T-cell (primary cell): ENCODE data around the gene ADAM12. TPM values are rescaled to one million over a fixed set of nuclear protein-coding genes. Genes with fewer than 3 reads are reported as not detected.
"Not testable (repeated sequence)": the region's sequence is repeated elsewhere in the genome, so short reads cannot be mapped to it uniquely, and the experiment has no call there.

Experiments
- ATAC-seq, 4 experiments: fragments of 200-7000 bp in 3 of 4; fragments of 150-1000 bp in 1 of 4; cut with Tn5 transposase; replicated peaks in 1 of 4; 1 replicate in 3 of 4; 2 replicates in 1 of 4; pipeline ENCODE4 v1.10.0; 2021; ENCODE audit warnings: moderate library complexity in 3 of 4, mild to moderate bottlenecking in 2 of 4, moderate number of reproducible peaks in 1 of 4
- CTCF ChIA-PET, 2 donors: fragments of 300-600 bp; sonication (Branson Sonifier 250); formaldehyde crosslinking; loops; one replicate each; lab custom pipeline; 2022; ENCODE audit warnings: antibody characterized with exemption in 2 of 2; lab: Charles Lee
- POLR2A ChIA-PET, 2 donors: fragments of 300-600 bp; sonication (Branson Sonifier 250); formaldehyde crosslinking; loops; one replicate each; lab custom pipeline; 2022; ENCODE audit warnings: antibody characterized with exemption in 2 of 2; lab: Charles Lee
- DNase-seq, 35 experiments: peaks; one replicate each; pipeline versions ENCODE4 v3.0.0 to v3.0.0-alpha.2; 2013 to 2023
- H3K27ac ChIP-seq: one replicate; pipeline ENCODE4 v1.5.1; 2013; ENCODE audit warnings: low read length
- H3K27me3 ChIP-seq, 2 experiments: replicated peaks in 1 of 2; 1 replicate in 1 of 2; 2 replicates in 1 of 2; pipeline versions ENCODE4 v1.6.1 to v1.7.0; 2013; ENCODE audit warnings: low read length in 1 of 2, mixed read lengths in 1 of 2; ENCODE audit not compliant: control insufficient read depth in 2 of 2, insufficient read depth in 2 of 2; ENCODE audit errors: extremely low read depth in 1 of 2
- H3K36me3 ChIP-seq, 2 donors: 1 replicate in 1 of 2; 2 replicates in 1 of 2; pipeline versions ENCODE4 v1.6.1 to v1.7.0; 2013; ENCODE audit warnings: low read length in 1 of 2; ENCODE audit not compliant: control insufficient read depth in 2 of 2, insufficient read depth in 1 of 2; ENCODE audit errors: extremely low read depth in 1 of 2
- H3K4me1 ChIP-seq, 2 experiments: 1 replicate in 1 of 2; 2 replicates in 1 of 2; pipeline versions ENCODE4 v1.6.1 to v1.7.0; 2013; ENCODE audit warnings: low read length in 2 of 2, mixed read lengths in 1 of 2; ENCODE audit not compliant: insufficient read depth in 2 of 2, control insufficient read depth in 1 of 2; ENCODE audit errors: extremely low read depth in 1 of 2
- H3K4me3 ChIP-seq, 2 donors: 1 replicate in 1 of 2; 2 replicates in 1 of 2; pipeline versions ENCODE4 v1.5.1 to v1.7.0; 2013; ENCODE audit warnings: mild to moderate bottlenecking in 2 of 2, low read length in 1 of 2, moderate library complexity in 1 of 2; ENCODE audit not compliant: control insufficient read depth in 1 of 2; ENCODE audit errors: extremely low read depth in 1 of 2
- H3K9me3 ChIP-seq: 2 replicates; pipeline ENCODE4 v1.7.0; 2013
- H3K27ac Mint-ChIP-seq, 2 donors: one replicate each; pipeline ENCODE4 v1.8.0; 2020 to 2021; ENCODE audit warnings: mild to moderate bottlenecking in 2 of 2, mixed read lengths in 2 of 2
- H3K27me3 Mint-ChIP-seq, 2 donors: one replicate each; pipeline ENCODE4 v1.8.0; 2021 to 2022; ENCODE audit warnings: mixed read lengths in 2 of 2
- H3K36me3 Mint-ChIP-seq: one replicate; pipeline ENCODE4 v1.8.0; 2021; ENCODE audit warnings: mixed read lengths
- H3K4me1 Mint-ChIP-seq, 3 donors: one replicate each; pipeline ENCODE4 v1.8.0; 2020 to 2022; ENCODE audit warnings: mixed read lengths in 3 of 3, mild to moderate bottlenecking in 1 of 3
- H3K4me3 Mint-ChIP-seq, 3 donors: one replicate each; pipeline ENCODE4 v1.8.0; 2020 to 2022; ENCODE audit warnings: mild to moderate bottlenecking in 3 of 3, mixed read lengths in 3 of 3, moderate library complexity in 3 of 3
- H3K9me3 Mint-ChIP-seq, 3 donors: one replicate each; pipeline ENCODE4 v1.8.0; 2020 to 2022; ENCODE audit warnings: mixed read lengths in 3 of 3
- WGBS: methylation state at CpG from one replicate; pipeline ENCODE4 v1.1.5; 2013; ENCODE audit warnings: missing lambda C conversion rate; ENCODE audit not compliant: insufficient coverage; 5-methylcytosine and 5-hydroxymethylcytosine counted together
- total RNA-seq, 35 experiments: library from RNA in 6 of 35; stranded (reverse) in 6 of 35; fragments of 120-200 nt in 1 of 35; gene quantifications; one replicate each; pipeline versions ENCODE4 v1.2.1 to v1.2.4 and lab custom pipeline; 2013 to 2026

The ADAM12 gene
- total RNA-seq, 5 donors from 2014 or later (not counting 1 experiment from before 2014, with no cell fraction given) = 0.35 to 5.7 (median 1.2) TPM

DNA sequence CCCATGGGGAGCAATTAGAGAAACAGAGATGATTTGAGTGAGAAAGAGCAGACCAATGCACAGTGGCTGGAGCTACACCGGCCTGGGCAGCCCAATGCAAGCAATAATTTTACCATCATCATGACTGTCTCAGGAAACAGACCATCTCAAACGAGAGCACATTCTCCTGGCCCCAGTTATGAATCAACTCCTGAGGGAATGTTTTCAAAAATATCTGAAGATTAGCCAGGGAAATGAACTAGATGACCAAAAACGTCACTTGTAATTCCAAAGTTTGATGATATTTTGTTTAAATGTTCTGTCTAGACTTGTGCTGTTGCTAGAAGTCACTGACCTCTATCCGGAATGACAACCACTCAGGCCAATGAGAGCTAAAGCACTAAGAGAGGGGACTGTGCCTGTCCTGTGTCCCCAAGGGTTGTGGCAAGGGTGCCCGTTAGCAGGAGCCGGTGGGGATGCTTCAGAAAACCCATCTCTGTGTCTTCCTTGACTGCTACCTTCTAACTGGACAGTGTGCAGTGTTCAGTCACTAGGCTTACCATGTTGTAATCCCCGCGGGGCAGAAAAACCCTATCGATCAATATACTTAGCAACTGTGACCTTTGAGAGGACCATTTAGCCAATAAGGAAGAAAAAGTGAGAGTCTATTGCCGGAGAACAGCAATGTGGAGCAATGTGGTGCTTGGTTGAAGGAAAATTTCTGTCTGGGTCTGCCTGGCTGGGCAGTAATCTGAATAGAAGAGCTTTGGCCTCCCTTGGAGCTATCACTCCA lies 202.4 kb downstream of the ADAM12 start:
- Mint-ChIP-seq H3K4me3 (no peak overlapping the region), H3K27me3 (peaks cover 2 to 12% of the 10 kb centered on the region in 2 donors), H3K9me3 (peaks cover 0 to 8% (median 0%) of the 10 kb centered on the region in 3 donors), H3K27ac (no peak overlapping the region), H3K4me1 (no peaks in the 10 kb centered on the region), H3K36me3 (no peaks in the 10 kb centered on the region)
- Histone ChIP-seq H3K9me3 (no peaks in the 10 kb centered on the region), H3K4me1 (no peaks in the 10 kb centered on the region), H3K36me3 (no peaks in the 10 kb centered on the region), H3K4me3 (no peak overlapping the region), H3K27ac (no peak overlapping the region), H3K27me3 (no peaks in the 10 kb centered on the region)
- POLR2A ChIA-PET = interaction anchor here in 1 of 2 donors (0.6 kb wide), 1 partner anchor 17 kb away, joined by 4 read pairs; no protein-coding TSS in a partner anchor
- ATAC-seq (no peak), DNase-seq (no peak)
- CTCF ChIA-PET = no interaction called here
- WGBS = 75% methylated on average over 1 of the region's 10 CpGs

DNA sequence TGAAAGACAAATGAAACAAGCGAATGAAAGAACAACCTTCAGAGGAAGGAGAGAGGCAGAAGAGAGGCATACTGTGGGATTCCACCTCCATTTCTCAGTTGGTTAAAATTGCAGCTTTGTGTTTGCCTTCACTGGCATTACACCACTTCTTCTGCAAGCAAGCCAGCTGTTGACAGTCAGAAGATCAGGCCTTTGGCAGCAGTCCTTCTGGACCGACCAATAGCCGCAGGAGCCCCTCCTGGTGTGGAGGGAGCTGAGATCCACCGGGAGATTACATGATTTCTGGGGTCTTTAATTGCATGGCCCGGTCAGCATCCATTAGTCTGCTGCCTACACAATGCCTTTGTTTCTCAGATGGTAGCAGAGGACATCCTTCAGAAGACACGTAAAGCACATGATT lies 206.7 kb downstream of the ADAM12 start:
- no peaks in the 10 kb centered on the region for H3K27me3 Mint-ChIP-seq
- ATAC-seq = no peak
- ChIA-PET CTCF (no interaction called here), POLR2A (no interaction called here)
- H3K27ac Mint-ChIP-seq = no peak overlapping the region
- no peaks in the 10 kb centered on the region for H3K9me3 ChIP-seq
- no peaks in the 10 kb centered on the region for H3K36me3 Mint-ChIP-seq
- no peaks in the 10 kb centered on the region for H3K4me1 Mint-ChIP-seq
- no peak overlapping the region for H3K27ac ChIP-seq
- no peaks in the 10 kb centered on the region for H3K27me3 ChIP-seq
- H3K9me3 Mint-ChIP-seq = peaks cover 0 to 4% (median 0%) of the 10 kb centered on the region in 3 donors
- H3K36me3 ChIP-seq = no peaks in the 10 kb centered on the region
- 85% methylated on average over 5 of the region's 6 CpGs for WGBS
- H3K4me3 ChIP-seq = no peak overlapping the region
- no peak overlapping the region for H3K4me3 Mint-ChIP-seq
- no peaks in the 10 kb centered on the region for H3K4me1 ChIP-seq
- no peak for DNase-seq

DNA sequence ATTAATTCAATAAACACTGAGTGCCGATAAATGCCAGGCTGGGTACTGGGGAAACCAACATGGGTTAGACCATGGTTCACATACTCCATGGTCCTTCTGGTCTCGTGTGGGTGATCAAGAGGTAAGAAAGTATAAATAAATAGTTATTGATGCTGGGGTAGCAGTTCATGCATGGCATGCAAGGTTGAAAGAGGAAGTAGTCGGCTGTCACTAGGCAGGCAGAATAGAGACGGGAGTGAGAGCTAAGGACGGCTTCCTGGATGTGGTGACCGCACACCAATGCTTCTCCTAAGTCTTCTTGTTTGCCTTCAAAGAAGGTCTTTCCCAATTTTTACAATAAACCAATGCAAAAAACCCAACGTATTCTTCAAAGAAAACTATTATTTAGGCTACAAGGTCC lies 208.6 kb downstream of the ADAM12 start:
- Histone ChIP-seq H3K9me3 (no peaks in the 10 kb centered on the region), H3K27me3 (no peaks in the 10 kb centered on the region), H3K4me3 (no peak overlapping the region), H3K27ac (no peak overlapping the region), H3K36me3 (no peaks in the 10 kb centered on the region), H3K4me1 (no peaks in the 10 kb centered on the region)
- WGBS = 51% methylated on average over 3 of the region's 7 CpGs
- H3K36me3 Mint-ChIP-seq = no peaks in the 10 kb centered on the region
- no peak for ATAC-seq
- no peaks in the 10 kb centered on the region for H3K4me1 Mint-ChIP-seq
- ChIA-PET POLR2A (no interaction called here), CTCF (no interaction called here)
- H3K27ac Mint-ChIP-seq = no peak overlapping the region
- peaks cover 0 to 4% (median 0%) of the 10 kb centered on the region in 3 donors for H3K9me3 Mint-ChIP-seq
- no peak overlapping the region for H3K4me3 Mint-ChIP-seq
- no peak for DNase-seq
- no peaks in the 10 kb centered on the region for H3K27me3 Mint-ChIP-seq

DNA sequence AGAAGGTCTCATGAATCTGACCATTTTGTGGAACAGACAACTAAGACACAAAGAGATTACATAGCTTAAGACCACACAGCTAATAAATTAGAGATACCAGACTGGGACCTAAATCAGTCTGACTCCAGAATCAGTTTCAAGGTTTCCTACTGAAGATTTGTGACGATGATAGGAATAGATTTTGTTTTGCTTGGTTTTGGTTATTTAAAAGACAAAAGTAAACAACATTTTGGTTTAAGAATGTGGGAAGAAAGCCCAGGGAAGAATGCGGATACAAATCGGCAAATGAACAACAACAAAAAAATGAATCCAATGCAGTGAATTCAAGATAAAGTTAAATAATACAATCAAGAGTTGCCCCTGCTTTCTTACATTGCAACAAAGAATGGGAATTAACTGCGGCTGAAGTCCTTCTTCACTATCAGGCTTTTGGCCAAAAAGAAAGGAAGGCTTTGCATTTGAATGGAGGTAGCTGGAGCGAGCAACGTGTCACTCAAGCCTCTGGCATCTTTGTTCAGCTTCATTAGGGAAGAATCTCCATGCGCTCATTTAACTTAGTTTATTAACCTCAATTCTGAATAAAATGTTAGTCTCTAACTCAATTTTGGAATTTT lies 210.8 kb downstream of the ADAM12 start:
- CTCF ChIA-PET = no interaction called here
- Mint-ChIP-seq H3K27me3 (no peaks in the 10 kb centered on the region), H3K4me3 (no peak overlapping the region), H3K9me3 (peaks cover 0 to 6% (median 0%) of the 10 kb centered on the region in 3 donors), H3K4me1 (no peaks in the 10 kb centered on the region), H3K36me3 (no peaks in the 10 kb centered on the region), H3K27ac (no peak overlapping the region)
- WGBS = 80% methylated on average over 1 of the region's 7 CpGs
- H3K4me1 ChIP-seq = no peaks in the 10 kb centered on the region
- no peak for DNase-seq
- no peaks in the 10 kb centered on the region for H3K9me3 ChIP-seq
- no peaks in the 10 kb centered on the region for H3K36me3 ChIP-seq
- H3K4me3 ChIP-seq = no peak overlapping the region
- ATAC-seq = no peak
- H3K27me3 ChIP-seq = no peaks in the 10 kb centered on the region
- H3K27ac ChIP-seq = no peak overlapping the region
- POLR2A ChIA-PET = no interaction called here

DNA sequence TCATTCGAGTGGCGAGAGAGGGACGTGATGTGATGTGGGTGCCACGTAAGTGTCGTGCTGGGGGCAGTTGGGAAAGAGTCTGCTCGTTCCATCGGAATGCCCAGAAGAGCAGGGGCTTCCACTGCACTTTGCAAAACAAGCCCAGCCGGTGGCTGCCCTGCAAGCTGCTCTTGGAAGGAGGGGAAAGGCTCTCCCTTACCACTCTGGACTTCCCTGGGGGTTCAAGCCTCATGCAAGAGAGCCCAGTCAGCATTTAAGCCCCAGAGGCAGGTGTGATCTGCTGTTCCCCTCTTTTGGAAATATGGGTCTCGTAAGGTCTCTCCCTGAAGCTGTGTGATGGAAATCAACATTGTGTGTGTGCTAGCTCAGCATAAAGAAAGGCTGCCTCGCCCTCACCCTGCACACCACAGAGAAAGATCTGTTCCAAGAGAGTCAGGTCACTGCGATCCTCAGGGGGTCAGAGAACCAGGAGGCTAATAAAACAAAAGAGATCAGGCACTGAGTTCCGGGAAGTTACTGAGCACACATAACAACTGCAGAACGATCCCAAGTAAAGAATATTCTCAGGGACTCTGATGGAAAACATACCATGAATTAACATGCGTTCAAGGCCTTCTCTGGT lies 212.5 kb downstream of the ADAM12 start:
- POLR2A ChIA-PET = no interaction called here
- Histone ChIP-seq H3K27ac (no peak overlapping the region), H3K36me3 (no peaks in the 10 kb centered on the region), H3K9me3 (no peaks in the 10 kb centered on the region), H3K4me1 (no peaks in the 10 kb centered on the region), H3K27me3 (no peaks in the 10 kb centered on the region), H3K4me3 (no peak overlapping the region)
- Mint-ChIP-seq H3K36me3 (no peaks in the 10 kb centered on the region), H3K4me3 (no peak overlapping the region), H3K9me3 (peaks cover 0 to 2% (median 0%) of the 10 kb centered on the region in 3 donors), H3K27ac (no peak overlapping the region), H3K4me1 (no peaks in the 10 kb centered on the region), H3K27me3 (no peaks in the 10 kb centered on the region)
- WGBS = 87% methylated on average over 7 of the region's 14 CpGs
- no peak for ATAC-seq
- DNase-seq = no peak
- CTCF ChIA-PET = no interaction called here

DNA sequence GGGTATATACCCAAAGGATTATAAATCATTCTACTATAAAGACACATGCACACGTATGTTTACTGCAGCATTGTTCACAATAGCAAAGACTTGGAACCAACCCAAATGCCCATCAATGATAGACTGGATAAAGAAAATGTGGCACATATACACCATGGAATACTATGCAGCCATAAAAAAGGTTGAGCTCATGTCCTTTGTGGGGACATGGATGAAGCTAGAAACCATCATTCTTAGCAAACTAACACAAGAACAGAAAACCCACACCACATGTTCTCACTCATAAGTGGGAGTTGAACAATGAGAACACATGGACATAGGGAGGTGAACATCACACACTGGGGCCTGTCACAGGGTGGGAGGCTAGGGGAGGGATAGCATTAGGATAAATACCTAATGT lies 215.5 kb downstream of the ADAM12 start:
- H3K36me3 Mint-ChIP-seq, POLR2A ChIA-PET, H3K4me3 Mint-ChIP-seq, H3K4me1 Mint-ChIP-seq, CTCF ChIA-PET, H3K4me1 ChIP-seq, DNase-seq, ATAC-seq, H3K27ac Mint-ChIP-seq, H3K9me3 Mint-ChIP-seq, H3K27me3 Mint-ChIP-seq, H3K9me3 ChIP-seq, H3K27me3 ChIP-seq, H3K36me3 ChIP-seq, H3K4me3 ChIP-seq, H3K27ac ChIP-seq: not testable (repeated sequence)
- no CpG with 5 or more reads among the region's 1 CpG for WGBS
